Hepatocyte (in vitro differentiated cells): ENCODE results near the gene SETD9.

Experiments used
- EZH2 ChIP-seq: fragments of 200-600 bp; sonication (generic); IDR thresholded peaks from 2 replicates; pipeline ENCODE4 v1.6.1; 2016; ENCODE audit warnings: antibody characterized with exemption, mild to moderate bottlenecking, borderline replicate concordance
- TF ChIP-seq, protein P1 (sequence below): fragments of 200-600 bp; sonication (generic); IDR thresholded peaks from 2 replicates; pipeline ENCODE4 v1.5.1; 2016; ENCODE audit warnings: antibody characterized with exemption, mild to moderate bottlenecking; ENCODE audit not compliant: poor library complexity

DNA sequence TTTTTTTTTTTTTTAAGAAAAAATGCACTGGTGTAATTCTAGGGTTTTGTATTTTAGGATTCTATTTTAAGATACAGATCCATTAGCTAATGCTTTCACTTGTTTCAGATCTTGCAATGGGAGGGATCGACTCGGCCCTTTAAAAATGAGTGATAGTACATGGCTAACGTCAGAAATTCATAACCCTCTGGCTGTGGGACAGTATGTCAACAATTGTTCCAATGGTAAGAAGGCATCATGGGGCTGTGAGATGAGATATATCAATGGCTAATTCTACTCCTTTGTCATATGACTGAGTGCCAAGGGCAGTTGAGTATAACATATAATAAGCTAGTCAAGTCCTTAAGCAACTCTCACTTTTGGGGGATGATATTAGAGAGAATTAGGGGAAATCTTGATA, 4.4 kb downstream of the SETD9 start:
- TF ChIP-seq, protein P1, sequence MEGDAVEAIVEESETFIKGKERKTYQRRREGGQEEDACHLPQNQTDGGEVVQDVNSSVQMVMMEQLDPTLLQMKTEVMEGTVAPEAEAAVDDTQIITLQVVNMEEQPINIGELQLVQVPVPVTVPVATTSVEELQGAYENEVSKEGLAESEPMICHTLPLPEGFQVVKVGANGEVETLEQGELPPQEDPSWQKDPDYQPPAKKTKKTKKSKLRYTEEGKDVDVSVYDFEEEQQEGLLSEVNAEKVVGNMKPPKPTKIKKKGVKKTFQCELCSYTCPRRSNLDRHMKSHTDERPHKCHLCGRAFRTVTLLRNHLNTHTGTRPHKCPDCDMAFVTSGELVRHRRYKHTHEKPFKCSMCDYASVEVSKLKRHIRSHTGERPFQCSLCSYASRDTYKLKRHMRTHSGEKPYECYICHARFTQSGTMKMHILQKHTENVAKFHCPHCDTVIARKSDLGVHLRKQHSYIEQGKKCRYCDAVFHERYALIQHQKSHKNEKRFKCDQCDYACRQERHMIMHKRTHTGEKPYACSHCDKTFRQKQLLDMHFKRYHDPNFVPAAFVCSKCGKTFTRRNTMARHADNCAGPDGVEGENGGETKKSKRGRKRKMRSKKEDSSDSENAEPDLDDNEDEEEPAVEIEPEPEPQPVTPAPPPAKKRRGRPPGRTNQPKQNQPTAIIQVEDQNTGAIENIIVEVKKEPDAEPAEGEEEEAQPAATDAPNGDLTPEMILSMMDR, result no peak
- TF ChIP-seq EZH2, result no peak
